GM19238 (cell line): ENCODE results near the gene PDE4D.

Experiments used
- DNase-seq: peaks from one replicate; pipeline ENCODE4 v3.0.0; 2011; ENCODE audit warnings: low spot score; ENCODE audit not compliant: insufficient read length

Gene PDE4D

GRCh38 chr5:59123595-59124561 is 769.6 kb downstream of the PDE4D start:
- DNase-seq: no peak

- DNase-seq: no peak
Observed at GRCh38 chr5:59119480-59119879, 774.0 kb downstream of the PDE4D start.

- DNase-seq: no peak
Observed at GRCh38 chr5:59117320-59117719, 776.2 kb downstream of the PDE4D start.

GRCh38 chr5:59116231-59116865 is 777.2 kb downstream of the PDE4D start:
- DNase-seq: no peak

- no peak for DNase-seq
Observed at GRCh38 chr5:59115345-59115744, 778.2 kb downstream of the PDE4D start.

DNA sequence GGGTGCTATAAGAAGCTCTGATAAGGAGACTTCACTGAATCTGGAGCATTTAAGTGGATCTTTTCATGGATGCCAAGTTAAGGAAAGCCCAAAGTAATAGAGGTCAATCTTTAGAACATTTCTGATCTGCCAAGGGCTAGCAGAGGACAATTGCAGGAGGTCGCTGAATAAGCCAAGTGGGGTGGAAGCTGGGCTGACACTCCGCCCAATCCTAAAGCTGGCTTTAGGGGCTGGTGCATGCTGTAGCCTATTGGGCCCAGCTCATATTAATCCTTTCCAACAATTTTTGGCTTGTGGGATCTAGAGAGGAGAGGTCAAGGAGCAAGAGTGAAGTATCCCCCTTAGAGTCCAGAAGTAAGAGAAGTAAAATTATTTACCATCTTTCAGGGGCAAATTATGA is 784.1 kb downstream of the PDE4D start:
- no peak for DNase-seq

- no peak for DNase-seq
Observed at GRCh38 chr5:59107692-59108091, 785.8 kb downstream of the PDE4D start.

- DNase-seq: no peak
Observed at GRCh38 chr5:59104400-59105127, 789.0 kb downstream of the PDE4D start.

GRCh38 chr5:59103303-59103702 is 790.2 kb downstream of the PDE4D start:
- no peak for DNase-seq

DNA sequence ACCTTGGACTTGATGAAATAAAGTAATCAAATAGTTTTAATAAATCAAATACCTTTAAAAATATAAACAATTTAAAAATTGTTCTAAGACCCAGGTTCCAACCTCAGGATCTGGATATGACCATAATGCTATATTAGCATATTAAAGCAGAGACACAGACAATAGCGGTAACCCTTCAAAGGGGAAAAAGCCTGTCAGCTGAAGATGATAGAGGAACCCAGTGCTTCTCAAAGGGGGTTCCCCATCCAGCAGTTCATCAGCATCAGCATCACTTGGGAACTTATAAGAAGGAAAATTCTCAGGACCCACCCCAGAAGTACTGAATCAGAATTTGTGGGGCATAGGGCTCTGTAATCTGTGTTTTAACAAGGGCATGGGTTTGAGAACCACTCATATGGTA is 791.1 kb downstream of the PDE4D start:
- DNase-seq: no peak

- DNase-seq: no peak
Observed at GRCh38 chr5:59100875-59101274, 792.7 kb downstream of the PDE4D start.

DNA sequence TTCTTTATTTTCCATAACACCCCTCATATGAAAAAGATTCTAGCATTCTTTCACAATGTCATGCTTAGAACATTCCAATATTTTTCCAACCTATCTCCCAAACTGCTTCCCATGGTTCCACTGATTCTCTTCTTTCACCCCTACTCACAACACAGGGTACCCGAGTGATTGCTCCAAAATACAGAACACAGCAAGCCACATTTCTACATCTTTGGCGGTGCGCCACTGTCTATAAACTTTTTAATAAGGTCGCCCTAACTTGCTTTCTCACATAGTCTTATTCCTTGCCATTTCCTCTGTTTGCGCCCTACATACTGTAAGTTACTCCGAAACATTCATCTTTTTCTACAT is 793.6 kb downstream of the PDE4D start:
- no peak for DNase-seq

DNA sequence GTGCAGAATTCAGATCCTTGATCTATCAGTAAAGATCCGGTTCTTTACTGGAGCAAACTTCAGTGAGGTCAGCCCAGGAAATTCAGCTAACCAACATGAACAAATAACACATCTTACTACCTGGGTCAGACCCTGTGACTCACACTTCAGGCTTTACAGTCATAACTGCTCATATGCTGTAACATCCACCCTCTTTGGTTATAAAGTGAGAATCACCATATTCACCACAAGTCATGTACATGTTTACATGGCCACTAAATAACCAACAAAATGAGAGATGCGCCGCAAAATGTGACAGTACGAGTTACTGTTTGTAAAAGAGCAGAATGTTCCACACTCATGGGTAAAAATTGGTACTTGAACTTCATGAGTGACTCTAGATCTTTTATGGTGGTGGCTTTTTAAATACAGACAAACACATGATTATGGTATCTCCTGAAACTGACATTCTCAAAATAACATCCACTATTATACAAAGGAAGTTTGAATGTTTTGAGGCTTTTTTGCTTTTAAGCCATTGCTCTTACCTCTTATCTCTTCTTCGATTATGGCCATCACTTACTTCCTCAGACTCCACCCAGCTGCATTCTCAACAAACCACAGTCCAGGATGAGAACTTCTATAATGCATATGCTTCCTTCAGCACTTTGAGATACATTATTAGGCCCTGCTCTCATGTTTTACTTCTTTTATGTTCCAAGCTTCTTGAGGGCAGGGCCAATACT is 794.1 kb downstream of the PDE4D start:
- no peak for DNase-seq

DNA sequence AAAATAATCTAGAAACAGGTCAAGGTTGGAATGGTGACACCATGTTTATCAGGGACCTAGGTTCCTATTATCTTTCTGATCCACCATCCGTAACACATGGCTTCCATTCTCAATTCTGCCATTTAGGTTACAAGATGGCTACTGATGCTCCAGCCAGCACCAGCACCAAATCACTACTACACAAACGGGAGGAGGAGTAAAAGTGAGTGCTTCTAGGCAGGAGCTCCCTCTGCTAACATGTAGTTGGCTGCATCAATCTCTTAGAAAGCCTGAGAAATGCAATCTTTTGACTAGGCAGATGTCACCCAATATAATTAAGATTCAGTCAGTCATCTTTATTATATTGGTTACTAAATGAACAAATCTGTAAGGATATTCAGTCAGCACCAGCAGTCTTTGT is 794.8 kb downstream of the PDE4D start:
- DNase-seq: no peak

DNA sequence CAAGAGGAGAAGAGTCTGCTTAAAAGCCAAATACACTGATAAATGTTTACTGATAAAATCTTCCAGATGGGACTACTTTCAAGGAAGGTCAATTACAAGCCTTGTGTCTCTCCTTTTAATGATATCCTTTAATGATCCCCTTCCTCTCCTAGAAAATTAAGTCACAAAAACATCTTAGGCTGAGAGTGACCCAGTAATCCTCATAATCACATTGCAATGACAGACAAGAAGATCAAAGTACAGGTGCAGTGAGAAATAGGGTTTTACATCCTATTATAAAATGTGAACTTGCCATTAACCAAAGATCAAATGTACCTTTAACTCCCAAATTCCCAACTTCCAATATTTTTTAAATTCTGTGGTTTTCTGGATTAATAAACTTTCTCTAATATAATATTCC is 795.8 kb downstream of the PDE4D start:
- no peak for DNase-seq

- no peak for DNase-seq
Observed at GRCh38 chr5:59097116-59097515, 796.4 kb downstream of the PDE4D start.

DNA sequence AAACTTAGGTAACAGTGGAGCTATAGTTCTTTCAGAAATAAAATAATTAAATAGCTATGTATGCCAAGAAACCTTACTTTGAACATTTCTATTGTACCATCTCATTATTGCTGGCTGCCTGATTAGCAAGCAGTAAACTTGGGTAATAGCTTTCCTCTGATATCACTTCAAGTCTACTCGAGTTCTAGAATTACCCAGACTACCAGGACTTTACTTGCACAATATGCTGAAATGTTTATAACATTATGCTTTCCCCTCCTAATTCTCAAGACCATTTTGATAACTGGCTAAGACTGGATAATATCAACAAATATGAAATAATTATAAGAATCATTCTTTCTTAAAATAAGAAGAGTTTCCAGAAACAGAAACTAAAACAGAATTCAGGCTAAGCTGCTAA is 798.0 kb downstream of the PDE4D start:
- DNase-seq: no peak

DNA sequence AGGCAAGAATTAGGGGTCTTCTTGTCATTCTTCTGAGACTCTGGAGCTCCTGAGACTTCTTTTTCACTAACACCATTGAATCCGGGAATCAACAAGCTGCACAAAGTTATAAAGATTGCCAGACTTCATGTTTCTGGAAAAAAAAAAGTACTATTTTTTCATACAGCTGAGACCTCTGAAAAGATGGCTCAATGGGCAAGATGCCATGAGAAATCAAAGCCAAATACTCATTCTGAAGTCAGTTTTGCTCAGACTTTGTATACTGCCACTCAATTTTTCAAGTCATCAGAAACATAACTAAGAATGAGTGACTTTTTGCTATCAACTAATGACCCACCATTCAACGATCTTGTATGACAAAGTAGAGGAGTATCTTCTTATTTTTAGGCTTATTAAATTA is 798.7 kb downstream of the PDE4D start:
- DNase-seq: no peak

DNA sequence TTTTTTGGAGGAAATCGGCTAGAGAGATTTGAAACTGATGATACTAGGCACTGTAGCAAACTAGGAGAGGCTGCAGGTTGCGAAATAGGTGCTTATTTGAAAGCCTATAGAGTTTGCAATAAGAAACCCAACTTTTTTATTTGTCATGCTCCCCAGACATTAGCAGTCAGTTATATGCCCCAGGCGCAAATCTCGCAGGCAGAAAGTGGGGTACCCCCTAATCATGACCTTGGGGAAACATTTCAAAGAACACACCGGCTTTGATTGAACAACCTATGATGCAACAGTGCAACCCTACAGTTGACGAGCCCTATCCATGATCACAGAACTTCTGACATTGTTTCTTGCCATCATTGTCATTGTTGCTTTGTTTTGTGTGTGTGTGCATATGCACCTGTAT is 800.2 kb downstream of the PDE4D start:
- no peak for DNase-seq

DNA sequence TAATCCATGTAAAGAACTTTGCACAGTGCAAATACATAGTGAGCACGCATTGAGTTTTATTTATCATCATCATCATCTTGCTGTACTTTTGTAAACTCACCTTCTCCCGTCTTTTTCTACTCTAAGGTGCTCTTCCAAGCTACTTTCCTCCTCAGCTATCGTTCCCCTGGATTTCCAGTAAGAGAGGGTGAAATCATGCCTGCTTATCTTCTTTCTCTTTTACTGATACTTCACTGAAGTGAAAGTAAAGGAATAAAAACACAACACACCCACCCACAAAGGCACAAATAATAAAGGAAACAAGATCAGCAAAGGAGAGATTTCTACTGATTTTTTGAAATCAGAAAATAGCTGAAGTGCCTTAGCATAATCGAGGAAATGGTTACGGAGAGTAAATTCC is 800.8 kb downstream of the PDE4D start:
- DNase-seq: no peak

- no peak for DNase-seq
Observed at GRCh38 chr5:59091965-59092364, 801.6 kb downstream of the PDE4D start.

DNA sequence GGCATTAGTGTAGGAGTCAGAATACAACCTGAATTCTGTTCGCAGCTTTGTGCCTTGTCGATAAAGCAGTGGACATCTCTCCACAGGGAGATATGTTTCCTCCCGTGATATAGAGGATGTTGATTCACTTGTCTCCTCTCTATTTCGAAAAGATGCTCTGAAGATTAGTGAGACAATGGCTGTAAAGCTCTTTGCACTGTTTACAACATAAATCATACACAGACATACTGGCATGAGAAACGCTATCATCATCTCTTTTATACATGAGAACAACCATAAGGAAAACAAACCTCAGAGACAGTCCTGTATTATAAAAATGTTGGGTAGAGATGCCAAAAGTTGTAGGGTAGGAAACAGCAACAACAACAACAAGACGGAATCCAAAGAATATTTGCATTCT is 803.2 kb downstream of the PDE4D start:
- DNase-seq: no peak
